Right renal pelvis (tissue), 4 donors: ENCODE measurements around the gene ZNF792. TPM values are rescaled to one million over a fixed set of nuclear protein-coding genes. Genes with fewer than 3 reads are reported as not detected.
"Not testable (repeated sequence)": the region's sequence is repeated elsewhere in the genome, so short reads cannot be mapped to it uniquely, and the experiment has no call there.

Source experiments
- DNase-seq, 4 donors: peaks; one replicate each; pipeline ENCODE4 v3.0.0-alpha.2; 2013; ENCODE audit warnings: low read depth in 4 of 4, low spot score in 3 of 4, missing footprints in 1 of 4
- polyA plus RNA-seq, 4 donors: library from polyadenylated mRNA; unstranded; fragments of 120-200 nt; gene quantifications; one replicate each; pipeline ENCODE4 v1.2.1, GENCODE V29; 2013; ENCODE audit not compliant: insufficient read length in 4 of 4

The ZNF792 gene
- polyA plus RNA-seq = 1 to 10 TPM; 5.2 to 7.5 (median 6.9) TPM

DNA sequence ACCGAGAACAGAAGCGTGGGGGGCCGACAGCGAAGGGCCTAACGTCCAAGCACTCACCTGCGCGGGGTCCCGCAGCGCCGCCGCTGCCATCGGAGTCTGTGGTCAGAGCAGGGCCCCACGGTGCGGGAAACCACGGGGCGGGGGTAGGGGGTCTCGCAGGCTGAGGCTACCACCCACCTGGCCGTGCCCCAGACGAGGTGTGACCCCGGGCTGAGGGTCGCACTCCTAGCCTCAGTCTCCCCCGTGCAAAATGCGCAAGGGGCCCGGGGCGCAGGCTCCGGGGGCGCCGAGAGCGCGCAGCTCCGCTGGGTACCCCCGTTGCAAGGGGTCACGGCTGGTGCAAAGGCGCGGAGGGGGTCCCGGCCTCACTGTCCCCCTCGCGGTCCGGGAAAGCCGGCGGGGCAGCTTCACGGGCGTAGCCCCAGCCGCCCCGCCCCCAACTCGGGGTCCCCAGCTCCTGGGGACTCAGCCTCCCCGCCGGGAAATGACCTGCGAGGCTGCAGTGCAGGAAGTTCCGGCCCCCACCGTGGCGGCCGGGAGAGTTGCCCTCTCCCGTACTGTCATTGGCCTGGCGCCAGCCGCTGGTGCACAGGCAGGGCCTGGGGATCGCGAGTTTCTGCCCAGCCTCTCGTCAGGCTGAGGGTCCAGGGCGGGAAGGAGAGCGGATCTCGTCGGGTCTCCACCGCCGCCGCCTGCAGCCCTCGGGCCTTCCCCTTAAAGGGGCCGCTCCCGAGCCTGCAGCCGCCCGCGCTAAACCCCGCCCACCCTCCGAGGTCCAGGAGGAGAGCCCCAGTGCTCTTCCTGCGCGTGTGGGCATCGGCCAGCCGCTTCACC, at the start of gene ZNF792:
ZNF792 (minus strand) TSS at position 657 of the 834 bp plus-strand sequence; CDS start at position 90, 567 bp downstream.
- DNase-seq = peak in 3 of 4 donors; percentile 25 to 45 (median 36)

DNA sequence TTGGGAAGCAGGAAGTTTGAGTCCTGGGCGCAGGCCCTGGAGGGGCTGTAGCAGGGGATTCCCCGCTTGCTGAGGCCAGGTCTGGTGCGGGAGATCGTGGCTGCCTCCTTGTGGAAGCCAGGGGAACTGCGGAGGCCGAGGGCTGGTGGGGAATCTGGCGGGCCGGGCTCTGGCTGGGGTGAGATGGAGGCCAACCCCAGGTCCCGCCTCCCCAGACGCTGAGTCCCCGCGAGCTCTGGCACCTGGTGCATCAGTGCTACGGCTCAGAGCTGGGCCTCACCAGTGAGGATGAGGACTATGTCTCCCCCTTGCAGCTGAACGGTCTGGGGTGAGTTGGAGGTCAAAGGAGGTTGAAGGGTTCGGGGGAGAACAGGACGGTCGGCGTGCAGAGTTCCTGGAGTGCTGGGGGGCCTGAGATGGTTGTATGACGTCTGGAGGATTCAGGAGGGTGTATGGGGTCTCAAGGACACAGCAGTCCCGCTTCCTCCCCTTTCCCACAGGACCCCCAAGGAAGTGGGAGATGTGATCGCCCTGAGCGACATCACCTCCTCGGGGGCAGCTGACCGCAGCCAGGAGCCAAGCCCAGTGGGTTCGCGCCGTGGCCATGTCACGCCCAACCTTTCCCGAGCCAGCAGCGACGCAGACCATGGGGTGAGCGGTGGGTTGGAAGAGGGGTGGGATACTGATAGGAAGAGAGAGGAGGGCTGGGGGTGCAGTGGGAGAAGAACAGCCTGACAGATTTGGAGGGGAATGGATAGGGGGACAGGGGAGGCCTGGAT, 49.2 kb upstream of the ZNF792 start:
- DNase-seq = peak in 1 of 4 donors; percentile 34

DNA sequence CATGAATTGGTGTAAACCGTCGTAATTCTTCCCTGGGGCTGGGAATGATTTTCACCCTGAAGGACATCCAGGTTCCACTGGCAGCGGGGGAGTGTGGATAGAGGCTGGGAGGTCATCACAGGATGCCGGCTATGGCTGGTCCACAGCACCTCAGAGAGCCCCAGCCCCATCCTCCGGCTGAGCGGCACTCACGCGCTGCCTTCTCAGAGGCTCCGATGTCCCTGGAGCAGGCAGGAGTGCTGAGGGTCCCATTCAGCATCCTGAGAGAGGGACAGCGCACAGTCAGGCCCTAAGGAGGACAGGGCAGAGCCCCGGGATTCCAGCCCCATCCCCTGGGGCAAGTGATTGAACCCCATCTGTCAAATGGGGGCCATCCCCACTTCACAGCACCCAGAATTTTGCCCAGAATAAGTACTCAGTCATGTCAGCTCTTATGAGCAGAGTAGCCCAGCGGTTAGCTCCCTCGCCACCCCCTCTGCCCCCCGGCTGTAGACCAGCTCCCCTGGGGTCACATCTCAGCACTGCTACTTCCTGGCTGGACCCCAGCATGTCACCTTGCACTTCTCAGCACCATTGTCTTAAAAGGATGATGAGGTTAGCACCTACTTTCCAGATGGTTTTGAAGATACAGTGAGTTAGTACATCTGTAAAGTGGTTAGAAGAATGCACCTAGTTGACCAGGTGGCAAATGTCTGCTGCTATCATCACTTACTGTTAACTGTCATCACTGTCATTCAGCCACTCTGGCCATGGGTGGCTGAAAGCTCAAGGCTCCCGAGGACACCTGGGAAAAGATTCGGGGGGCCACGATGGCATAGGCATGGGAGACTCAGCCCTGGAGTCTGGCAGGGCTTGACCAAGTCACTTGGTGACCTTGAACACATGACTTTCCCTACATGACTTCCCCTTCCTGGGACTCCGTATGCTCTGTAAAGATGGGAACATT, 48.0 kb upstream of the ZNF792 start:
- DNase-seq = no peak

DNA sequence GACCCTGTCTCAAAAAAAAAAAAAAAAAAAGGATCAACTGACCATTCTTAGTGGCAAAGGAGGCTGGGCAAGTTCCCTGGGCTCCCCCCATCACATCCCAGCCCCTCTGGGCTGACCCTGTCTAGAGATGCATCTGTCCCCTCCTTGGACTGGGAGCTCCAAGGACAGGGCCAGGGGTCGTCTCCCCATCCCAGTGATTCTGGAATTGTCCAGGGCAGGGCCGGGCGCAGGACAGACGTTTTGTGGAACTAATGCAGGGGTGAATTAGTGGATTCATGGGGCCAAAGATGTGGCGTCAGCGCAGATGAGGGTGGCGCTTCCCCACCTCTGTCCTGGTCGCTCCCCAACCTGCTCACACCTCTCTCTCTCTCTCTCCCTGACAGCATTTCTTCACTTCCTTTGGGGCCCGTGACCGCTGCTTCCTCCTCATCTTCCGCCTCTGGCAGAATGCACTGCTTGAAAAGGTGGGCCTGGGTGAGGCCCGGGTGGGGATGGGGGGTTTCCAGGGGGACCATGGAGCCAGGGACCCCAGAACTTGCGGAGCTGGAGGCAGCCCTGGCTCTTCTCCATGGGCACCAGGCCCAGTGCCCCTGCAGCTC, 47.2 kb upstream of the ZNF792 start:
- no peak for DNase-seq

DNA sequence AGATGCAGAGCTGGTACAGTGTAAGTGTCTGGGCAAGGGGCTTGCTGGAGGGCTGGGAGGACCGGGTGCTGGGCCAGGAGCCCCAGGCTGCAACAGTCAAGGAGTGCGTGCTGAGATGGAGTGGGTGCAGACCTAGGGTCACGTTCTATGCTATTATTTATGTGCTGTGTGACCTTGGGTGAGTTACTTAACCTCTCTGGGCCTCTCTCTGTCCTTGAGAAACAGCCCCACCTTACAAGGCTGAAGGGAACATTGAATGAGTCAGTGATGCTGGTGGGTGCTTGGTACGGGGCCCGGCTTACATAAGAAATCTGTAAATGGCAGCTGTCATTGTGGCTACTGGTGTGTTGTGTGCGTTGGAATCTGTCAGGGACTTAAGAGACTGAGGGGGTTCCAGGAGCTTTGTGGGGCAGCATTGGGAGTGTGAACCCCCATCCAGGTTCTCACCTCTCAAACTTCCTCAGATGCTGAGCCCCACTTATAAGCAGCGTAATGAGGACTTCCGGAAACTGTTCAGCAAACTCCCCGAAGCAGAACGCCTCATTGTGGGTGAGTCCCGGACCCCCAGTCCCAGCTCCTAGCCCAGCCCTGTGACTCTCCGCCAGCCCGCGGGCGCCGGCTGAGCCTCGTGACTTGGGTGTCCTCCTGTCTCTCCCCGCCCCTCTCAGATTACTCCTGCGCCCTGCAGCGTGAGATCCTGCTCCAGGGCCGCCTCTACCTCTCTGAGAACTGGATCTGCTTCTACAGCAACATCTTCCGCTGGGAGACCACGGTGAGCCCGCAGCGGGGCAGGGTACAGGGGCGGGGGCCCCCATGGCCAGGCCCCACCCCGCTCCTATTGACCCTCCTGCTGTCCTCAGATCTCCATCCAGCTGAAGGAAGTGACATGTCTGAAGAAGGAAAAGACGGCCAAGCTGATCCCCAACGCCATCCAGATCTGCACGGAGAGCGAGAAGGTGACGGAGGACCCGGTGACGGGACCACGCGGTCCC, 45.7 kb upstream of the ZNF792 start:
- DNase-seq = no peak

DNA sequence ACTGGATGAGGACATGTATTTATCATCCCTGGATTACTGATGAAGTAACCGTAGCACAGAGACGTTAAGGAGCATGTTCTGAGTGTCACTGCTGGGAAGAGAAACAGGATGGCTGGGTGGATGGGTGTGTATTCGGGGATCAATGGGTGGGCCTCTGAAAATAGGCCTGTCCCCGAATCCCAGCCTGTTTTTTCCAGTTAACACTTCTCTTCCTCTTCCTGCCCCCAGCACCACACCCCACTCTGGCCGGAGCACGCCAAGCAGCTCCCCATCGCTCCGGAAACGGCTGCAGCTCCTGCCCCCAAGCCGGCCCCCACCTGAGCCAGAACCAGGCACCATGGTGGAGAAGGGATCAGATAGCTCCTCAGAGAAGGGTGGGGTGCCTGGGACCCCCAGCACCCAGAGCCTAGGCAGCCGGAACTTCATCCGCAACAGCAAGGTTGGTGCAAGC, 44.9 kb upstream of the ZNF792 start:
- no peak for DNase-seq

DNA sequence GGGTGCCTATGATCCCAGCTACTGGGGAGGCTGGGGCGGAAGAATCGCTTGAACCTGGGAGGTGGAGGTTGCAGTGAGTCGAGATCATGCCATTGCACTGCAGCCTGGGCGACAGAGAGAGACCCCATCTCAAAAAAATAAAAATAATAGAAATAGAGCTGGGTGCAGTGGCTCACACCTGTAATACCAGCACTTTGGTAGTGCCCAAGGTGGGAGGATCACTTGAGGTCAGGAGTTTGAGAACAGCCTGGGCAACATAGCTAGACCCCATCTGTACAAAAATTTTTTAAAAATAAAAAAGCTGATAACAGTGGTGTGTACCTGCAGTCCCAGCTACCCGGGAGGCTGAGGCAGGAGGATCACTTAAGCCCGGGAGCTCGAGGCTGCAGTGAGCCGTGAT, 43.4 kb upstream of the ZNF792 start:
- not testable (repeated sequence) for DNase-seq

DNA sequence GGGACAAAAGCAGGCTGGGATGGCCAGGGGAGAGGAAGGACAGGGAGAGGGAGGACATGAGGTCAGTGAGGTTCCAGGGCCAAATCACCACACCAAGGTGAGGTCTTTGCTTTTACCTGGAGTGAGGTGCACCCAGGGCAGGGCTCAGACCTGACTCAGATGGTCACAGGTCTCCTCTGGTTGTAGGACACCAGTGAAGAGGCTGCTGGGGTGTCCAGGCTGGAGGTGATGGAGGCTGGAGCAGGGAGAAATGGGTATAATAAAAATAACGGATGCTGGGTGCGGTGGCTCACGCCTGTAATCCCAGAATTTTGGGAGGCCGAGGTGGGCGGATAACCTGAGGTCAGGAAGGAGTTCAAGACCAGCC, 43.0 kb upstream of the ZNF792 start:
- DNase-seq = no peak

DNA sequence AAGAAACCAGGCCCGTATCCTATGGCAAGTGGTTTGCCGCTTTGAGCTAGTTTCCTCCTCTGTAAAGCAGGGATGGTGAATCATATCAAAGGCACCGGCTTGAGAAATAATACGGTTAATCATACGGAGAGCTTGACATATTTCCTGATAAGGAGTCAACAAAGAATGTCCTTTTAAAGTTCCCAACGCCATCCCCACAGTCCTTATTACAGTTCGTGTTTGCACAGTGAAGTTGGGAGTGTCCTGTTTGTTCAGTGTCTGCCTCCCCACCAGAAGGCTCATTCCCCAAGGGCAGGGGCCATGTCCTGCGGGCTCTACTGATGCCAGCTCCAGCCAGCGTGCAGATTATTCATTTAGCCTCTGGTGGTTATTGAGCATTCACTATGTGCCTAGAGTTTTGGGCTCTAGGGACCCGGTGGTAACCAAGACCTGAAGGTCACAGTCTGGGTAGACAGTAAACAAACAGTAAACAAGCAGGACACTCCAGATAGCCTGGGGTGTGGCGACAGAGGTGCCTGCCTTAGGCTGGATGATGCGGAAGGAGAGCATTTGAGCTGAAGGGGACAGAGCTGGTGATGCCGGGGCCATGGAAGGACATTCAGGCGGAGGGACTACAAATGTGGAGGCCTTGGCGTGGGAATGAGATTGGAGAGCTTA, 42.4 kb upstream of the ZNF792 start:
- no peak for DNase-seq

DNA sequence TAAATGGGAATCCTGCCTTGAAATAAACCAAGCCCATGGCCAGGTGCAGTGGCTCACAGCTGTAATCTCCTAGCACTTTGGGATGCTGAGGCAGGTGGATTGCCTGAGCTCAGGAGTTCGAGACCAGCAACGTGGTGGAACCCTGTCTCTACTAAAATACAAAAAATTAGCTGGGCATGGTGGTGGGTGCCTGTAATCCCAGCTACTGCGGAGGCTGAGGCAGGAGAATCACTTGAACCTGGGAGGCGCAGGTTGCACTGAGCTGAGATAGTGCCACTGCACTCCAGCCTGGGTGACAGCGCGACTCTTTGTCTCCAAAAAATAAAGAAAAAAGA, 41.9 kb upstream of the ZNF792 start:
- DNase-seq = not testable (repeated sequence)

DNA sequence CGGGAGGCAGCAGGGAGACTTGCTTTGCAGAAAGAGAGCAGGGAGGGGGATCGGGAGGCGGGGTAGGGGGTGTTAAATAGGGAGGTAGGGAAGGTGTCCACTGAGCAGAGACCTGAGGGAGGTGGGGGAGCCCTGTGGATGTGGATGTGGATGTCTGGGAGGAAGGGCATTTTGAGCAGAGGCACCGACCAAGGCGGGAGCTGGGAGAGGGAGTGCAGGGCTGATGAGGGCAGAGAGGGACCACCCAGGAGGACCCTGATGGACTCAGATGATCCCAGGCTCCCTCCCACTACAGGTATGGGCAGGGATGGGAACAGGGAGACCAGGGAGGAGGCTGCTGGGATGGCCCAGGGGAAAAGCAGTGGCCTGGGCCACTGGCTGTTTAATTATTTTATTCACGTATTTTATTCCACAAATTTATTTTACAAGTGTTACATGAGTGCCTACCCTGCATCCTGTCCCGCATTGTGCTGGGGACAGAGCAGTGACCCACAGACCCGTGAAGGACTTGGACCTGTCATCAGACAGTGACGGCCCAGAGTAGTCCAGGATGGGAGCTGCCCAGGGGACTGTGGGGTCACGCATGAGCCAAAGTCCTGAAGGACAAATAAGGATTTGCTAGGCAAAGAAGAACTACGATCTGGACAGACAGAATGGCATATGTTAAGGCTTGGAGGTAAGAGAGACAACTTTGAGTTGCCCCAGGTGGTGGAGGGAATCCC, 41.4 kb upstream of the ZNF792 start:
- no peak for DNase-seq

DNA sequence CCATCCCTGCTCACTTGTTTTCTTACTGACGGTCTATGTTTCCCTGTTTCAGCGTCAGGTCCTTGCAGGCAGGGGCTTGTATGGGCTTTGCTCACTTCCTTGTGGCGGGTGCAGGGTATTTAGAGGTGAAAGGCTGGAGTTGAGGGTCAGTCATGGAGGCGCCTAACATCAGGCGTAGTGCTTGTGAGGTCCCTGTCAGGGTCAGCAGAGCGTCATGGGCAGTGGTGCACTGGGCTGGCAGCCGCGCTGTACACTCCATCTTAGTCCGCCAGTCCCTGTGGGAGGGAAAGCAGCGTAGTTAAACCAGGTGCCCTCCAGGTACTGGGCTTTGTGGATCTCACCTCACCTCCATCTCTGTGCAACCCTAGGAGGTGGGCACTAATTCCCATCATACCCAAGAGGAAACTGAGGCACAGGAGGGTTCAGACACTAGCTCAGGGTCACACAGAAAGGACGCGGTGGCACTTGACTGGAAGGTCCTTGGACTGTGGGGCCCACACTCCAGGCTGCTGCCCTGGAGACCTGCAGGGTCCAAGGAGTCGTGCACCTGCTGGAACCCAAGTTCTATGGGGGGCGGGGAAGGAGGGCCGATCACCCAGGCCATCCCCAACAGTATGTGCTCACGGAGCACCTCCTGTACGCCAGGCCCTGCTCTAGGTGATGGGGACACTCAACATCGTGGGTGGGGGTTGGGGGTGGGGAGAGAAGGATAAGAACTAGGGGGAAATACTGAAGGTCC, 40.7 kb upstream of the ZNF792 start:
- no peak for DNase-seq

DNA sequence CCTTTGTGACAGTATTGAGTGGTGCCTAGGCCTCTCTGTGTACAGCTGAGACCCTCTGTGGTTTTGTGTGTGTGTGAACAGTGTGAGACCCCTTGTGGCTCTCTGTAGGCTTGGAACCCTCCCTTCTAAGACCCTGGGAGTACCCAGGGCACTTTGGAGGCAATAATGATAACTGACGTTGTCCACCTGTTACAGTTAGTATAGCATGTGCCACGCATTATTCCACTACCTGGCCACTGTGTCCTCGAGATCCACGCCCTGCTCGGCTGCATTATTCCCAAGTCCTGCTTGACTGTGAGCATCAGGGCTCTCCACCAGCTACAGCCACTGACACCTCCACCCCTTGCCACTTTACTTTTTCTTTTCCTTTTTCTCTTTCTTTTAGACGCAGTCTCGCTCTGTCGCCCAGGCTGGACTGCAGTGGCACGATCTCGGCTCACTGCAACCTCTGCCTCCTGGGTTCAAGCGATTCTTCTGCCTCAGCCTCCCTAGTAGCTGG, 38.1 kb upstream of the ZNF792 start:
- no peak for DNase-seq

DNA sequence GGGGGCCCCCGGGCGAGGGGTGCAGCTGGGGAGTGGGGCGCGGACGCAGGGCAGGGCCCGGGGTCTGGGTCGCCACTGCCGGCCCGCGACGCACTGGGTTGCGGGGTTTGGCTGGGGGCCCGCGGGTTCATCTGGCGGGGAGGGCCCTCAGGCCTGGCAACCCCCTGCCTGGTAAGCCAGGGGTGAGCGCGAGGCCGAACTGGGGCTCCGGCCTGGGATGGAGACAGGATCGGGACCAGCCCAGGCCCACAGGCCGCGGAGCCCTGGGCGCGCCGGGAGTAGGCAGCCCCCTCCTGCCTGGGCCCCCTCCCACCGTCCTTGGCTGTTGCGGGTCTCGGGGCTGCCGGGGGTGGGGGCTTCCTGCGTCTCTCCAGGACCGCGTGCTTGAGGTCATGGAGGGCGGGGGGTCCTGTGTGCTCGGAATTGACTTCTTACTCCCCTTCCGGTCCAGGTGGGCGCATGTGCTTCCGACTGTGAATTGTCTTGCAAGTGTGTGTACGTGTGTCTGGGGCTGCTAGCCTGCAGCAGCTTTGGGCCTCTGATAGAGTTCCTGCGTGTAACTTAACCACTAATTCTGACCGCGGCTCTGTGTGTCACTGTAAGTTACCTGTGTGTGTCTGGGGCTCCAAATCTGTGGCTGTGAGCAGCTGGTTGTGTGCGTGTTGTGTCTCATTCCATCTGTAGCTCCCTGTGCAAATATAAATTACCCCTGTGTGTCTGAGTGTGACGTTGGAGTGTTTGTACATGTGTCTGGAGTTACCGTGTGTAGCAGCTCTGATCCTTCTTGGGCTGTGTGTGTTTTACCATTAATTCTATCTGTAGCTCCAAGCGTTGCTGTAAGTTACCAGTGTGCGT, 36.8 kb upstream of the ZNF792 start:
- DNase-seq = no peak

DNA sequence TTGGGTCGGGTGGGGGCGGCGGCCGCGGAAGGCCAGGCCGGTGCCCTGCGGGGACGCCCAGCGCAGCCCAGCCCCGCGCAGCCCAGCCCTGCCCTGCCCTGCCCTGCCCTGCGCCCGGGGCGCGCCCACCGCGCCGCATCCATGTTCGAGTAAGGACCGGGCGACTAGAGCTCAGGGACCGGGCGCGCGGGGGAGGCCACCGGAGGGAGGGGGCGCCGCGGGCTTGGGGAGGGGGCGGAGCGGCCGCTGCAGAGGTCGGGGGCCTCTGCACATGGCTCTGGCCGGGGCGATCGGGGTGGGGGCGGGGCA, 36.3 kb upstream of the ZNF792 start:
- no peak for DNase-seq
